ENCODE measurements around the gene NOTUM.
A peak's percentile ranks its signal among the peaks of the same experiment; 100 is the strongest.

The NOTUM gene

DNA sequence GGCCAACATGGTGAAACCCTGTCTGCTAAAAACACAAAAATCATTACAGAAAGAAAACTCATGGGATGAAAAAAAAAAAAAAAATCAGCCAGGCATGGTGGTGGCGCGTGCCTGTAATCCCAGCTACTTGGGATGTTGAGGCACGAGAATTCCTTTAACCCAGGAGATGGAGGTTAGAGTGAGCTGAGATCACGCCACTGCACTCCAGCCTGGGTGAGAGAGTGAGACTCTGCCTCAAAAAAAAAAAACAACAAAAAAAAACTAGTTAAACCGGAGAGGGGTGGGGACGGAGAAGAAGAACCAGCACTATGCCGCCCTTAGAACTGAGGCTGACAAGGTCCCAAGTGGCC is 7.4 kb upstream of the NOTUM start (continued):
- TF ChIP-seq YY1 (tag by site-specific recombination; IDR thresholded peaks at IDR 0.05) (no peak), ZNF629 (tag by site-specific recombination; IDR thresholded peaks at IDR 0.05) (no peak), ZSCAN16 (tag by site-specific recombination; IDR thresholded peaks at IDR 0.05) (no peak), ZNF354C (tag by site-specific recombination; IDR thresholded peaks at IDR 0.05; ENCODE audit: borderline replicate concordance, low read depth) (no peak), ZNF37A (tag by site-specific recombination; IDR thresholded peaks at IDR 0.05) (no peak), ZNF157 (tag by site-specific recombination; IDR thresholded peaks at IDR 0.05) (no peak)

DNA sequence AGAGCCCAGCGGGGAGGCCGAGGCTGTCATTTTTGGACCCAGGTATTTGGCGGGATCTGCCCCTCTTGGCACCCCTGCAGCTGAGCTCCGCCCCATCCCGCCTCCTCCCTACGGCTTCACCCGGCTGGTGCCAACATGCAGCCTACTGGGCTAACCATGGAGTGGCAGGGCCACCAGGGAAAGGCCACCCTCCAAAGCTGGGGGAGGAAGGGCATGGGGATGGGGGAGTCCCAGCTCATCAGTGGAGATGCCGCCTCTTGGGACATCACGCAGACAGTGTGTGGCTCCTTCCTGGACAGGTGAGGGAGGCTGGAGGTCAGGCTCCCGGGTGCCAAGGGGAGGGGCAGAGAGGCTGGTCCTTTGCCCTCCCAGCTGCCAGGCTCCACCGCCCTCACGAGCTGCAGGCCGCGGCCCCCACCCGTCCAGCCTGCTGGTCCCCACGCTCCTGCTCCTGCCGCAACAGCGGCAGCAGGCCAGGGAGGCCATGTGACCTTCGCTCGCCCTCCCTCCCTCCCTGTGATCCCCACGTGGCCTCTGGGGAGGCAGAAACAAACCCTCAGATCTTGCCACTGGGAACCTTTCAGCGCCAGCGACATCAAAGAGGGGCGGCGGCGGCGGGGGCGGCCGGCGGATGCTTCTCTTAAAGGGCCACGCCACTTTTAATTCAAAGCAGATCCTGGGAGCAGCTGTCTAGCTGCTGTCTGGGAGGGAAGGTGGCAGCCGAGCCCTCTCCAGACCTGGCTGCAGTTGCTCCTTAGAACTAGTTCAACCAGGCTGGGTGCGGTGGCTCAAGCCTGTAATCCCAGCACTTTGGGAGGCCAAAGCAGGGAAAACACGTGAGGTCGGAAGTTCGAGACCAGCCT is 6.8 kb upstream of the NOTUM start:
- ChIA-PET POLR2A (interaction anchor here (0.5 to 1.4 kb wide), 7 partner anchors 9 to 728 kb away, joined by 3 to 10 read pairs (median 5); partner anchors contain the start of genes ASPSCR1, MAFG and NDUFAF8), CTCF (interaction anchor here (0.6 to 1.8 kb wide), 5 partner anchors 8 to 674 kb away, joined by 3 to 9 read pairs (median 4); no protein-coding TSS in a partner anchor)
- H3K27ac ChIP-seq (ENCODE audit: extremely low read depth, low read depth, low read length) = no peak overlapping the region
- no peak overlapping the region for H3K4me3 ChIP-seq (ENCODE audit: low read depth, low read length)
- no peaks in the 10 kb centered on the region for H3K36me3 ChIP-seq (ENCODE audit: control insufficient read depth in 2 of 2, insufficient read depth in 1 of 2, low read length in 2 of 2)
- H3K9me3 ChIP-seq (ENCODE audit: control insufficient read depth, insufficient read depth, low read depth, low read length) = no peaks in the 10 kb centered on the region
- no peaks in the 10 kb centered on the region for H3K4me1 ChIP-seq (ENCODE audit: control insufficient read depth, insufficient read depth, low read length)
- TF ChIP-seq ZNF184 (tag by site-specific recombination; IDR thresholded peaks at IDR 0.05) (no peak), ZNF391 (tag by site-specific recombination; IDR thresholded peaks at IDR 0.05; ENCODE audit: borderline replicate concordance, low read depth) (no peak), SP2 (tag by site-specific recombination; IDR thresholded peaks at IDR 0.05) (peak; percentile 20; the same call in 1 of the 2 replicates), KLF16 (tag by site-specific recombination; IDR thresholded peaks at IDR 0.05) (no peak), ZNF521 (tag by site-specific recombination; IDR thresholded peaks at IDR 0.05) (no peak), ZNF140 (tag by site-specific recombination; IDR thresholded peaks at IDR 0.05) (no peak), ZNF837 (tag by site-specific recombination; IDR thresholded peaks at IDR 0.05) (no peak), ZNF785 (tag by site-specific recombination; IDR thresholded peaks at IDR 0.05) (no peak), ZNF792 (tag by site-specific recombination; IDR thresholded peaks at IDR 0.05) (no peak), ZNF37A (tag by site-specific recombination; IDR thresholded peaks at IDR 0.05) (no peak), HOXA7 (CRISPR knock-in tag; IDR thresholded peaks at IDR 0.05; ENCODE audit: borderline replicate concordance) (no peak), ZNF654 (tag by site-specific recombination; IDR thresholded peaks at IDR 0.05; ENCODE audit: low read depth) (no peak), ZBTB21 (tag by site-specific recombination; IDR thresholded peaks at IDR 0.05) (no peak), MZF1 (tag by site-specific recombination; IDR thresholded peaks at IDR 0.05; ENCODE audit: borderline replicate concordance) (no peak), ZIC2 (tag by site-specific recombination; IDR thresholded peaks at IDR 0.05) (peak; percentile 61), ZNF423 (tag by site-specific recombination; IDR thresholded peaks at IDR 0.05) (no peak), ZNF2 (tag by site-specific recombination; IDR thresholded peaks at IDR 0.05) (no peak)
- TF ChIP-seq, protein P1, sequence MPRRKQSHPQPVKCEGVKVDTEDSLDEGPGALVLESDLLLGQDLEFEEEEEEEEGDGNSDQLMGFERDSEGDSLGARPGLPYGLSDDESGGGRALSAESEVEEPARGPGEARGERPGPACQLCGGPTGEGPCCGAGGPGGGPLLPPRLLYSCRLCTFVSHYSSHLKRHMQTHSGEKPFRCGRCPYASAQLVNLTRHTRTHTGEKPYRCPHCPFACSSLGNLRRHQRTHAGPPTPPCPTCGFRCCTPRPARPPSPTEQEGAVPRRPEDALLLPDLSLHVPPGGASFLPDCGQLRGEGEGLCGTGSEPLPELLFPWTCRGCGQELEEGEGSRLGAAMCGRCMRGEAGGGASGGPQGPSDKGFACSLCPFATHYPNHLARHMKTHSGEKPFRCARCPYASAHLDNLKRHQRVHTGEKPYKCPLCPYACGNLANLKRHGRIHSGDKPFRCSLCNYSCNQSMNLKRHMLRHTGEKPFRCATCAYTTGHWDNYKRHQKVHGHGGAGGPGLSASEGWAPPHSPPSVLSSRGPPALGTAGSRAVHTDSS (tag by site-specific recombination; IDR thresholded peaks at IDR 0.05) = no peak
- TF ChIP-seq, protein P2, sequence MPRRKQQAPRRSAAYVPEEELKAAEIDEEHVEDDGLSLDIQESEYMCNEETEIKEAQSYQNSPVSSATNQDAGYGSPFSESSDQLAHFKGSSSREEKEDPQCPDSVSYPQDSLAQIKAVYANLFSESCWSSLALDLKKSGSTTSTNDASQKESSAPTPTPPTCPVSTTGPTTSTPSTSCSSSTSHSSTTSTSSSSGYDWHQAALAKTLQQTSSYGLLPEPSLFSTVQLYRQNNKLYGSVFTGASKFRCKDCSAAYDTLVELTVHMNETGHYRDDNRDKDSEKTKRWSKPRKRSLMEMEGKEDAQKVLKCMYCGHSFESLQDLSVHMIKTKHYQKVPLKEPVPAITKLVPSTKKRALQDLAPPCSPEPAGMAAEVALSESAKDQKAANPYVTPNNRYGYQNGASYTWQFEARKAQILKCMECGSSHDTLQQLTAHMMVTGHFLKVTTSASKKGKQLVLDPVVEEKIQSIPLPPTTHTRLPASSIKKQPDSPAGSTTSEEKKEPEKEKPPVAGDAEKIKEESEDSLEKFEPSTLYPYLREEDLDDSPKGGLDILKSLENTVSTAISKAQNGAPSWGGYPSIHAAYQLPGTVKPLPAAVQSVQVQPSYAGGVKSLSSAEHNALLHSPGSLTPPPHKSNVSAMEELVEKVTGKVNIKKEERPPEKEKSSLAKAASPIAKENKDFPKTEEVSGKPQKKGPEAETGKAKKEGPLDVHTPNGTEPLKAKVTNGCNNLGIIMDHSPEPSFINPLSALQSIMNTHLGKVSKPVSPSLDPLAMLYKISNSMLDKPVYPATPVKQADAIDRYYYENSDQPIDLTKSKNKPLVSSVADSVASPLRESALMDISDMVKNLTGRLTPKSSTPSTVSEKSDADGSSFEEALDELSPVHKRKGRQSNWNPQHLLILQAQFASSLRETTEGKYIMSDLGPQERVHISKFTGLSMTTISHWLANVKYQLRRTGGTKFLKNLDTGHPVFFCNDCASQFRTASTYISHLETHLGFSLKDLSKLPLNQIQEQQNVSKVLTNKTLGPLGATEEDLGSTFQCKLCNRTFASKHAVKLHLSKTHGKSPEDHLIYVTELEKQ (tag by site-specific recombination; IDR thresholded peaks at IDR 0.05; ENCODE audit: borderline replicate concordance) = no peak
- TF ChIP-seq, protein P3, sequence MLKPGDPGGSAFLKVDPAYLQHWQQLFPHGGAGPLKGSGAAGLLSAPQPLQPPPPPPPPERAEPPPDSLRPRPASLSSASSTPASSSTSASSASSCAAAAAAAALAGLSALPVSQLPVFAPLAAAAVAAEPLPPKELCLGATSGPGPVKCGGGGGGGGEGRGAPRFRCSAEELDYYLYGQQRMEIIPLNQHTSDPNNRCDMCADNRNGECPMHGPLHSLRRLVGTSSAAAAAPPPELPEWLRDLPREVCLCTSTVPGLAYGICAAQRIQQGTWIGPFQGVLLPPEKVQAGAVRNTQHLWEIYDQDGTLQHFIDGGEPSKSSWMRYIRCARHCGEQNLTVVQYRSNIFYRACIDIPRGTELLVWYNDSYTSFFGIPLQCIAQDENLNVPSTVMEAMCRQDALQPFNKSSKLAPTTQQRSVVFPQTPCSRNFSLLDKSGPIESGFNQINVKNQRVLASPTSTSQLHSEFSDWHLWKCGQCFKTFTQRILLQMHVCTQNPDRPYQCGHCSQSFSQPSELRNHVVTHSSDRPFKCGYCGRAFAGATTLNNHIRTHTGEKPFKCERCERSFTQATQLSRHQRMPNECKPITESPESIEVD (tag by site-specific recombination; IDR thresholded peaks at IDR 0.05) = no peak
- TF ChIP-seq, protein P4, sequence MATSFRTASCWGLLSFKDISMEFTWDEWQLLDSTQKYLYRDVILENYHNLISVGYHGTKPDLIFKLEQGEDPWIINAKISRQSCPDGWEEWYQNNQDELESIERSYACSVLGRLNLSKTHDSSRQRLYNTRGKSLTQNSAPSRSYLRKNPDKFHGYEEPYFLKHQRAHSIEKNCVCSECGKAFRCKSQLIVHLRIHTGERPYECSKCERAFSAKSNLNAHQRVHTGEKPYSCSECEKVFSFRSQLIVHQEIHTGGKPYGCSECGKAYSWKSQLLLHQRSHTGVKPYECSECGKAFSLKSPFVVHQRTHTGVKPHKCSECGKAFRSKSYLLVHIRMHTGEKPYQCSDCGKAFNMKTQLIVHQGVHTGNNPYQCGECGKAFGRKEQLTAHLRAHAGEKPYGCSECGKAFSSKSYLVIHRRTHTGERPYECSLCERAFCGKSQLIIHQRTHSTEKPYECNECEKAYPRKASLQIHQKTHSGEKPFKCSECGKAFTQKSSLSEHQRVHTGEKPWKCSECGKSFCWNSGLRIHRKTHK (tag by site-specific recombination; IDR thresholded peaks at IDR 0.05) = no peak
- TF ChIP-seq, protein P5, sequence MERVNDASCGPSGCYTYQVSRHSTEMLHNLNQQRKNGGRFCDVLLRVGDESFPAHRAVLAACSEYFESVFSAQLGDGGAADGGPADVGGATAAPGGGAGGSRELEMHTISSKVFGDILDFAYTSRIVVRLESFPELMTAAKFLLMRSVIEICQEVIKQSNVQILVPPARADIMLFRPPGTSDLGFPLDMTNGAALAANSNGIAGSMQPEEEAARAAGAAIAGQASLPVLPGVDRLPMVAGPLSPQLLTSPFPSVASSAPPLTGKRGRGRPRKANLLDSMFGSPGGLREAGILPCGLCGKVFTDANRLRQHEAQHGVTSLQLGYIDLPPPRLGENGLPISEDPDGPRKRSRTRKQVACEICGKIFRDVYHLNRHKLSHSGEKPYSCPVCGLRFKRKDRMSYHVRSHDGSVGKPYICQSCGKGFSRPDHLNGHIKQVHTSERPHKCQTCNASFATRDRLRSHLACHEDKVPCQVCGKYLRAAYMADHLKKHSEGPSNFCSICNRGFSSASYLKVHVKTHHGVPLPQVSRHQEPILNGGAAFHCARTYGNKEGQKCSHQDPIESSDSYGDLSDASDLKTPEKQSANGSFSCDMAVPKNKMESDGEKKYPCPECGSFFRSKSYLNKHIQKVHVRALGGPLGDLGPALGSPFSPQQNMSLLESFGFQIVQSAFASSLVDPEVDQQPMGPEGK (tag by site-specific recombination; IDR thresholded peaks at IDR 0.05) = peak; percentile 66

Data from HEK293 (cell line).